ENCODE results near the gene KRTAP5-11. TPM values are rescaled to one million over a fixed set of nuclear protein-coding genes. Genes with fewer than 3 reads are reported as not detected.

KRTAP5-11 gene
- total and polyA plus RNA-seq, 2 of the 8 experiments (the other 6 are each of a cell fraction or from before 2014, with no cell fraction given): not detected

- TF ChIP-seq POU5F1 (IDR thresholded peaks at IDR 0.05; ENCODE audit: low read depth, low read length) (no peak), CBX5 (IDR thresholded peaks at IDR 0.05; ENCODE audit: low read depth, low read length) (no peak), YY1 (IDR thresholded peaks at IDR 0.05; ENCODE audit: low read depth, low read length) (no peak), RXRA (IDR thresholded peaks at IDR 0.05; ENCODE audit: insufficient read depth, low read depth, low read length) (no peak)
- TF ChIP-seq, protein P1, sequence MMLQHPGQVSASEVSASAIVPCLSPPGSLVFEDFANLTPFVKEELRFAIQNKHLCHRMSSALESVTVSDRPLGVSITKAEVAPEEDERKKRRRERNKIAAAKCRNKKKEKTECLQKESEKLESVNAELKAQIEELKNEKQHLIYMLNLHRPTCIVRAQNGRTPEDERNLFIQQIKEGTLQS (IDR thresholded peaks at IDR 0.05; ENCODE audit: insufficient read depth, low read depth, low read length): no peak
- TF ChIP-seq, protein P2, sequence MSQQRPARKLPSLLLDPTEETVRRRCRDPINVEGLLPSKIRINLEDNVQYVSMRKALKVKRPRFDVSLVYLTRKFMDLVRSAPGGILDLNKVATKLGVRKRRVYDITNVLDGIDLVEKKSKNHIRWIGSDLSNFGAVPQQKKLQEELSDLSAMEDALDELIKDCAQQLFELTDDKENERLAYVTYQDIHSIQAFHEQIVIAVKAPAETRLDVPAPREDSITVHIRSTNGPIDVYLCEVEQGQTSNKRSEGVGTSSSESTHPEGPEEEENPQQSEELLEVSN (IDR thresholded peaks at IDR 0.05): no peak
Measured at GRCh38 chr11:71542879-71543777, 39.5 kb downstream of the KRTAP5-11 start (continued).

All from H1 (cell line).